GM12892 (cell line): Measurements from ENCODE around the gene NAIF1.
"Not testable (repeated sequence)": the region's sequence is repeated elsewhere in the genome, so short reads cannot be mapped to it uniquely, and the experiment has no call there.

Source experiments
- POLR2A ChIP-seq: IDR thresholded peaks from 2 replicates; pipeline ENCODE4 v1.6.1; 2011; ENCODE audit warnings: low read depth, low read length, control low read depth
- TAF1 ChIP-seq: IDR thresholded peaks from 2 replicates; pipeline ENCODE4 v1.6.1; 2011; ENCODE audit warnings: low read depth, mild to moderate bottlenecking, control low read depth, low read length, borderline replicate concordance

DNA sequence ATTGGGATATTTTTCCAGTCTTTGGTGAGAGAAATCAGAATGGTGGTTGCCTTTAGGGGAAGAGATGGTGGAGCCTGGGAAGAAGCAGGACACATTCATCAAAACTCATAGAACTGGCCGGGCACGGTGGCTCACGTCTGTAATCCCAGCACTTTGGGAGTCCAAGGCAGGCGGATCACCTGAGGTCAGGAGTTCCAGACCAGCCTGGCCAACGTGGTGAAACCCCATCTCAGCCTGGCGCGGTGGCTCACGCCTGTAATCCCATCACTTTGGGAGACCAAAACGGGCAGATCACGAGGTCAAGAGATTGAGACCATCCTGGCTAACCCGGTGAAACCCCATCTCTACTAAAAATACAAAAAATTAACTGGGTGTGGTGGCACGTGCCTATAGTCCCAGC, 44.6 kb upstream of the NAIF1 start:
- TF ChIP-seq POLR2A, TAF1: not testable (repeated sequence)
